Suprapubic skin (tissue), 4 donors: ENCODE measurements around the gene ATL2.

Source experiments
- POLR2A ChIP-seq, 2 donors: fragments of 450-650 bp; IDR thresholded peaks; one replicate each; pipeline ENCODE4 v1.6.1; 2017; ENCODE audit warnings: antibody characterized with exemption in 2 of 2, mild to moderate bottlenecking in 2 of 2, moderate library complexity in 2 of 2
- POLR2AphosphoS5 ChIP-seq, 3 donors: sonication (generic); formaldehyde crosslinking; IDR thresholded peaks; one replicate each; pipeline ENCODE4 v1.6.1; 2017; ENCODE audit warnings: antibody characterized with exemption in 3 of 3
- TF ChIP-seq, protein P1 (sequence below), 2 donors: fragments of 200-600 bp in 1 of 2; fragments of 450-650 bp in 1 of 2; sonication (generic) in 1 of 2; IDR thresholded peaks; one replicate each; pipeline ENCODE4 v1.5.1; 2016 to 2019; ENCODE audit warnings: antibody characterized with exemption in 2 of 2, mild to moderate bottlenecking in 1 of 2, moderate library complexity in 1 of 2

DNA sequence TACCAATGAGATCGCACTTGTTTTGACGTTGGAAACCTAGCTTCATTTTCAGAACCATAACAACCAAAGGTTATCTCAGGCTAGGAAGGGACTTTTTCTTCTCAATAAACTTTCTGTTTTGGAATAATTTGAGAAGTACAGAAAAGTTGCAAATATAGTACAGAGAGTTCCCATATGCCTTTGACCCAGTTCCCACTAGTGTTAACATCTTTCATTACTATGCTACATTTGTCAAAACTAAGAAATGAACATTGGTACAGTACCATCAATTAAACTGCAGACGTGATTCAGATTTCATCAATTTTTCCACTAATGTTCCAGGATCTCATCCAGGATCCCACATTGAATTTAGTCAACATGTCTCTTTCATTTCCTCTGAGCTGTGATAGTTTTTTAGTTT is 111.6 kb downstream of the ATL2 start:
- TF ChIP-seq, protein P1, sequence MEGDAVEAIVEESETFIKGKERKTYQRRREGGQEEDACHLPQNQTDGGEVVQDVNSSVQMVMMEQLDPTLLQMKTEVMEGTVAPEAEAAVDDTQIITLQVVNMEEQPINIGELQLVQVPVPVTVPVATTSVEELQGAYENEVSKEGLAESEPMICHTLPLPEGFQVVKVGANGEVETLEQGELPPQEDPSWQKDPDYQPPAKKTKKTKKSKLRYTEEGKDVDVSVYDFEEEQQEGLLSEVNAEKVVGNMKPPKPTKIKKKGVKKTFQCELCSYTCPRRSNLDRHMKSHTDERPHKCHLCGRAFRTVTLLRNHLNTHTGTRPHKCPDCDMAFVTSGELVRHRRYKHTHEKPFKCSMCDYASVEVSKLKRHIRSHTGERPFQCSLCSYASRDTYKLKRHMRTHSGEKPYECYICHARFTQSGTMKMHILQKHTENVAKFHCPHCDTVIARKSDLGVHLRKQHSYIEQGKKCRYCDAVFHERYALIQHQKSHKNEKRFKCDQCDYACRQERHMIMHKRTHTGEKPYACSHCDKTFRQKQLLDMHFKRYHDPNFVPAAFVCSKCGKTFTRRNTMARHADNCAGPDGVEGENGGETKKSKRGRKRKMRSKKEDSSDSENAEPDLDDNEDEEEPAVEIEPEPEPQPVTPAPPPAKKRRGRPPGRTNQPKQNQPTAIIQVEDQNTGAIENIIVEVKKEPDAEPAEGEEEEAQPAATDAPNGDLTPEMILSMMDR (IDR thresholded peaks at IDR 0.05): no peak
- TF ChIP-seq POLR2A (IDR thresholded peaks at IDR 0.05): no peak
- TF ChIP-seq POLR2AphosphoS5 (IDR thresholded peaks at IDR 0.05): no peak
